ENCODE results near the gene CCDC33. TPM values are rescaled to one million over a fixed set of nuclear protein-coding genes. Genes with fewer than 3 reads are reported as not detected.

Gene CCDC33
- total and polyA plus RNA-seq, 2 donors = 0.39 to 1.4 TPM

- no peak overlapping the region for H3K27ac ChIP-seq (ENCODE audit: low read depth in 1 of 2, low read length in 1 of 2)
- WGBS = 90% methylated on average over 9 of the region's 9 CpGs
- no peaks in the 10 kb centered on the region for H3K27me3 ChIP-seq (ENCODE audit: control insufficient read depth in 2 of 2, insufficient read depth in 1 of 2, low read length in 1 of 2)
- no peak for DNase-seq (ENCODE audit: low read depth in 6 of 9, low spot score in 9 of 9)
- H3K9me3 ChIP-seq (ENCODE audit: control insufficient read depth in 2 of 2, insufficient read depth in 1 of 2, low read length in 1 of 2) = peaks cover 0 to 12% of the 10 kb centered on the region in 2 donors
- H3K4me3 ChIP-seq (ENCODE audit: low read length in 2 of 2) = no peak overlapping the region
- no peaks in the 10 kb centered on the region for H3K36me3 ChIP-seq (ENCODE audit: control insufficient read depth in 2 of 2, insufficient read depth in 2 of 2, low read length in 1 of 2)
- no peaks in the 10 kb centered on the region for H3K4me1 ChIP-seq (ENCODE audit: control insufficient read depth in 2 of 2, insufficient read depth in 2 of 2, low read length in 2 of 2)
Observed at GRCh38 chr15:74336061-74337005, 100.2 kb downstream of the CCDC33 start.

- no peak overlapping the region for H3K27ac ChIP-seq (ENCODE audit: low read depth in 1 of 2, low read length in 1 of 2)
- no peaks in the 10 kb centered on the region for H3K36me3 ChIP-seq (ENCODE audit: control insufficient read depth in 2 of 2, insufficient read depth in 2 of 2, low read length in 1 of 2)
- no peak for DNase-seq (ENCODE audit: low read depth in 6 of 9, low spot score in 9 of 9)
- no peaks in the 10 kb centered on the region for H3K4me1 ChIP-seq (ENCODE audit: control insufficient read depth in 2 of 2, insufficient read depth in 2 of 2, low read length in 2 of 2)
- H3K27me3 ChIP-seq (ENCODE audit: control insufficient read depth in 2 of 2, insufficient read depth in 1 of 2, low read length in 1 of 2) = no peaks in the 10 kb centered on the region
- H3K4me3 ChIP-seq (ENCODE audit: low read length in 2 of 2) = no peak overlapping the region
- 93% methylated on average over 5 of the region's 5 CpGs for WGBS
- H3K9me3 ChIP-seq (ENCODE audit: control insufficient read depth in 2 of 2, insufficient read depth in 1 of 2, low read length in 1 of 2) = peaks cover 0 to 12% of the 10 kb centered on the region in 2 donors
Observed at GRCh38 chr15:74337146-74337545, 101.0 kb downstream of the CCDC33 start.

- H3K27me3 ChIP-seq (ENCODE audit: control insufficient read depth in 2 of 2, insufficient read depth in 1 of 2, low read length in 1 of 2) = no peaks in the 10 kb centered on the region
- H3K4me3 ChIP-seq (ENCODE audit: low read length in 2 of 2) = no peak overlapping the region
- DNase-seq (ENCODE audit: low read depth in 6 of 9, low spot score in 9 of 9) = no peak
- H3K4me1 ChIP-seq (ENCODE audit: control insufficient read depth in 2 of 2, insufficient read depth in 2 of 2, low read length in 2 of 2) = no peaks in the 10 kb centered on the region
- H3K27ac ChIP-seq (ENCODE audit: low read depth in 1 of 2, low read length in 1 of 2) = no peak overlapping the region
- 94% methylated on average over 4 of the region's 4 CpGs for WGBS
- H3K9me3 ChIP-seq (ENCODE audit: control insufficient read depth in 2 of 2, insufficient read depth in 1 of 2, low read length in 1 of 2) = peaks cover 0 to 12% of the 10 kb centered on the region in 2 donors
- no peaks in the 10 kb centered on the region for H3K36me3 ChIP-seq (ENCODE audit: control insufficient read depth in 2 of 2, insufficient read depth in 2 of 2, low read length in 1 of 2)
Observed at GRCh38 chr15:74337607-74338211, 101.6 kb downstream of the CCDC33 start.

- 93% methylated on average over 5 of the region's 5 CpGs for WGBS
Observed at GRCh38 chr15:74338676-74339075, 102.5 kb downstream of the CCDC33 start.

GRCh38 chr15:74339371-74339770, 103.2 kb downstream of the CCDC33 start:
- Histone ChIP-seq H3K27ac (ENCODE audit: low read depth in 1 of 2, low read length in 1 of 2) (no peak overlapping the region), H3K36me3 (ENCODE audit: control insufficient read depth in 2 of 2, insufficient read depth in 2 of 2, low read length in 1 of 2) (no peaks in the 10 kb centered on the region), H3K4me3 (ENCODE audit: low read length in 2 of 2) (no peak overlapping the region), H3K4me1 (ENCODE audit: control insufficient read depth in 2 of 2, insufficient read depth in 2 of 2, low read length in 2 of 2) (no peaks in the 10 kb centered on the region), H3K9me3 (ENCODE audit: control insufficient read depth in 2 of 2, insufficient read depth in 1 of 2, low read length in 1 of 2) (peaks cover 0 to 5% of the 10 kb centered on the region in 2 donors), H3K27me3 (ENCODE audit: control insufficient read depth in 2 of 2, insufficient read depth in 1 of 2, low read length in 1 of 2) (no peaks in the 10 kb centered on the region)
- 98% methylated on average over 9 of the region's 9 CpGs for WGBS
- DNase-seq (ENCODE audit: low read depth in 6 of 9, low spot score in 9 of 9) = no peak

More at GRCh38 chr15:74338676-74339075, 102.5 kb downstream of the CCDC33 start:
- peaks cover 0 to 12% of the 10 kb centered on the region in 2 donors for H3K9me3 ChIP-seq (ENCODE audit: control insufficient read depth in 2 of 2, insufficient read depth in 1 of 2, low read length in 1 of 2)
- DNase-seq (ENCODE audit: low read depth in 6 of 9, low spot score in 9 of 9) = no peak
- no peak overlapping the region for H3K4me3 ChIP-seq (ENCODE audit: low read length in 2 of 2)
- no peaks in the 10 kb centered on the region for H3K36me3 ChIP-seq (ENCODE audit: control insufficient read depth in 2 of 2, insufficient read depth in 2 of 2, low read length in 1 of 2)
- no peaks in the 10 kb centered on the region for H3K27me3 ChIP-seq (ENCODE audit: control insufficient read depth in 2 of 2, insufficient read depth in 1 of 2, low read length in 1 of 2)
- H3K4me1 ChIP-seq (ENCODE audit: control insufficient read depth in 2 of 2, insufficient read depth in 2 of 2, low read length in 2 of 2) = no peaks in the 10 kb centered on the region
- no peak overlapping the region for H3K27ac ChIP-seq (ENCODE audit: low read depth in 1 of 2, low read length in 1 of 2)

- no peak overlapping the region for H3K27ac ChIP-seq (ENCODE audit: low read depth in 1 of 2, low read length in 1 of 2)
- 90% methylated on average over 4 of the region's 4 CpGs for WGBS
- no peak overlapping the region for H3K4me3 ChIP-seq (ENCODE audit: low read length in 2 of 2)
- no peaks in the 10 kb centered on the region for H3K4me1 ChIP-seq (ENCODE audit: control insufficient read depth in 2 of 2, insufficient read depth in 2 of 2, low read length in 2 of 2)
- H3K9me3 ChIP-seq (ENCODE audit: control insufficient read depth in 2 of 2, insufficient read depth in 1 of 2, low read length in 1 of 2) = no peaks in the 10 kb centered on the region
- no peaks in the 10 kb centered on the region for H3K36me3 ChIP-seq (ENCODE audit: control insufficient read depth in 2 of 2, insufficient read depth in 2 of 2, low read length in 1 of 2)
- no peak for DNase-seq (ENCODE audit: low read depth in 6 of 9, low spot score in 9 of 9)
- H3K27me3 ChIP-seq (ENCODE audit: control insufficient read depth in 2 of 2, insufficient read depth in 1 of 2, low read length in 1 of 2) = no peaks in the 10 kb centered on the region
Observed at GRCh38 chr15:74340150-74340549, 104.0 kb downstream of the CCDC33 start.

- no peaks in the 10 kb centered on the region for H3K4me1 ChIP-seq (ENCODE audit: control insufficient read depth in 2 of 2, insufficient read depth in 2 of 2, low read length in 2 of 2)
- no peaks in the 10 kb centered on the region for H3K27me3 ChIP-seq (ENCODE audit: control insufficient read depth in 2 of 2, insufficient read depth in 1 of 2, low read length in 1 of 2)
- H3K9me3 ChIP-seq (ENCODE audit: control insufficient read depth in 2 of 2, insufficient read depth in 1 of 2, low read length in 1 of 2) = no peaks in the 10 kb centered on the region
- WGBS = 97% methylated on average over 14 of the region's 14 CpGs
- no peaks in the 10 kb centered on the region for H3K36me3 ChIP-seq (ENCODE audit: control insufficient read depth in 2 of 2, insufficient read depth in 2 of 2, low read length in 1 of 2)
- H3K4me3 ChIP-seq (ENCODE audit: low read length in 2 of 2) = no peak overlapping the region
- DNase-seq (ENCODE audit: low read depth in 6 of 9, low spot score in 9 of 9) = no peak
- H3K27ac ChIP-seq (ENCODE audit: low read depth in 1 of 2, low read length in 1 of 2) = no peak overlapping the region
Observed at GRCh38 chr15:74343127-74343796, 107.1 kb downstream of the CCDC33 start.

GRCh38 chr15:74343797-74344127, 107.6 kb downstream of the CCDC33 start:
- 95% methylated on average over 8 of the region's 8 CpGs for WGBS
- no peak overlapping the region for H3K4me3 ChIP-seq (ENCODE audit: low read length in 2 of 2)
- DNase-seq (ENCODE audit: low read depth in 6 of 9, low spot score in 9 of 9) = no peak
- H3K27me3 ChIP-seq (ENCODE audit: control insufficient read depth in 2 of 2, insufficient read depth in 1 of 2, low read length in 1 of 2) = no peaks in the 10 kb centered on the region
- no peaks in the 10 kb centered on the region for H3K36me3 ChIP-seq (ENCODE audit: control insufficient read depth in 2 of 2, insufficient read depth in 2 of 2, low read length in 1 of 2)
- no peaks in the 10 kb centered on the region for H3K4me1 ChIP-seq (ENCODE audit: control insufficient read depth in 2 of 2, insufficient read depth in 2 of 2, low read length in 2 of 2)
- no peaks in the 10 kb centered on the region for H3K9me3 ChIP-seq (ENCODE audit: control insufficient read depth in 2 of 2, insufficient read depth in 1 of 2, low read length in 1 of 2)
- H3K27ac ChIP-seq (ENCODE audit: low read depth in 1 of 2, low read length in 1 of 2) = no peak overlapping the region

- 95% methylated on average over 10 of the region's 10 CpGs for WGBS
- DNase-seq (ENCODE audit: low read depth in 6 of 9, low spot score in 9 of 9) = no peak
- no peak overlapping the region for H3K27ac ChIP-seq (ENCODE audit: low read depth in 1 of 2, low read length in 1 of 2)
Observed at GRCh38 chr15:74345051-74345450, 108.9 kb downstream of the CCDC33 start.

More at GRCh38 chr15:74345051-74345450, 108.9 kb downstream of the CCDC33 start:
- no peaks in the 10 kb centered on the region for H3K27me3 ChIP-seq (ENCODE audit: control insufficient read depth in 2 of 2, insufficient read depth in 1 of 2, low read length in 1 of 2)
- H3K36me3 ChIP-seq (ENCODE audit: control insufficient read depth in 2 of 2, insufficient read depth in 2 of 2, low read length in 1 of 2) = no peaks in the 10 kb centered on the region
- no peaks in the 10 kb centered on the region for H3K9me3 ChIP-seq (ENCODE audit: control insufficient read depth in 2 of 2, insufficient read depth in 1 of 2, low read length in 1 of 2)
- no peaks in the 10 kb centered on the region for H3K4me1 ChIP-seq (ENCODE audit: control insufficient read depth in 2 of 2, insufficient read depth in 2 of 2, low read length in 2 of 2)
- no peak overlapping the region for H3K4me3 ChIP-seq (ENCODE audit: low read length in 2 of 2)

Measured in thymus (tissue), 11 donors.